GM18507 (cell line): ENCODE measurements around the gene FBXO41.

Experiments used
- DNase-seq: peaks from one replicate; pipeline ENCODE4 v3.0.0; 2011; ENCODE audit warnings: low read depth; ENCODE audit not compliant: insufficient read length; ENCODE audit errors: extremely low spot score
- FAIRE-seq: peaks from 2 replicates; lab custom pipeline; 2011; peaks lifted over from hg19 to GRCh38; lab: Jason Lieb, UNC

The FBXO41 gene

DNA sequence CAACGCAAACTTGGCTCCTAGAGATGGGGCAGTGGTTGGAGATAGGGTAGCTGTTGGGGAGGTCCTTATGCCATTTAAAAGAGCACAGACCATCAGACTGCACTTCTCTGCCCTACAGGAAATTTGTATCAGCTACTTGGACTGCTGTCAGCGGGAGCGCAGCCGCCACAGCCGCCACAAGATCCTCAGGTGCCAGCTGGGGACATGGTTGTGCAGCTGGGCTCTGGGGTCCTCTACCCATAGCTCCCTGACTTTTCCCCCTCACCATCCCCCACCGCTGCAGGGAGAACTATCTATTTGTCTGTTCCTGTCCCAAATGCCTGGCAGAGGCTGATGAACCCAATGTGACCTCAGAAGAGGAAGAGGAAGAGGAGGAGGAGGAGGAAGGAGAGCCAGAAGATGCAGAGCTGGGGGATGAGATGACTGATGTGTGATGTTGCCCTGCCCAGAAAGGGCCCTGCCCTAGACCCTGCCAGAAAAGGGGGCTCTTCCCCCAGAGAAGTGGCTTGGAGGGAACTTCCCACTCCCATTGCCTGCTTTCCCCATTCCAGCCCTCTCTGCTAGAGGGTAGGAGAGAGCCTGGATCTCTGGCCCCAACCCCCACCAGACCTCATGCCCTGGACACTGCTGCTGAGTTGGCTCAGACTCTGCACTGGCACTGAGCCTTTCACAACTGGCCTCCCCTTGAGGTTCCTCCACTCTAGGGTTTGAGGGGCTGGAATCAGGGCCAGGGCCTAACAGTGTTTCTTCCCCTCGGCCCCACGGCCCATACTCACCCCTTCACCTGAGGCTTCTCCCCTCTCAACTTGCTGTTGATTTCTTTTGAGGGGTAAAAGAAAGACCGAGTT, 58.5 kb downstream of the FBXO41 start:
- no peak for FAIRE-seq
- DNase-seq, result no peak

DNA sequence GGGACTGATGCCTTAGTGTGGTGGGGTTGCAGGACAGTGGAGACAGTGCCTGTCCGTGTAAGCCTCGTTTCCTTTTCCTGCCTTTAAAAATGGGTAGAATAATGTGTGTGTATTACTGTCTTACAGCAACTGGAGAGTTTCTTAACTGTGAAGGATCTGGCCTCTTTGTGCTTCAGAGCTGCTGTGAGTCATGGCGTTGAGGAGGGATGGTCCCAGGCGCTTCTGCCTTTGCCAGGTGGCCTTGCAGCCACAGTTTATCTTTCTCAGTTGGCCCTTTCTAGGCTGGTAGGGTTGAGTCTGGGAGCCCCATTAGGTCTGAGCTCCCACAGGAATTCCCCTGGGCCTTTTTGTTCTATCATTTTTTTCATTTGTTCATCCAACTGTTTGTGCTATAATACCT, 60.5 kb downstream of the FBXO41 start:
- FAIRE-seq (no peak), DNase-seq (no peak)

DNA sequence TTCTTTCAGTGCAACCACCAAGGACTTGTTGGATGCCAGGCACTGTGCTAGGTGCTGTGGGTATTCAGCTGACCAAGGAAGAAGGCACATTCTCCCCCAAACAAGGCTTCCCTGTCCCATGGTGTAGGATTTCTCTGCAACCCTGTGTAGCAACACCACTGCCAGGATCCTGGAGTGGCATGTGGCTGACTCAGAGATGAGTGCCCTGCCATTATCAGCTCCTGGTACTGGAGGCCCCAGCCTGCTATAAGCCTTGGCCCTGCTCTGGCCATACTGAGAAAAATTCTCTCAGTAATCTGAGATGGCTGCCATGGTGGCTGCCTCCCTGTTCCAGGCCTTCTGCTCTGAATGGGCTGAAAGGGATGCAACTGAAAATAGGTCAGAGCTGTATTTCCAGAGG, 66.0 kb downstream of the FBXO41 start:
- DNase-seq (no peak), FAIRE-seq (no peak)

DNA sequence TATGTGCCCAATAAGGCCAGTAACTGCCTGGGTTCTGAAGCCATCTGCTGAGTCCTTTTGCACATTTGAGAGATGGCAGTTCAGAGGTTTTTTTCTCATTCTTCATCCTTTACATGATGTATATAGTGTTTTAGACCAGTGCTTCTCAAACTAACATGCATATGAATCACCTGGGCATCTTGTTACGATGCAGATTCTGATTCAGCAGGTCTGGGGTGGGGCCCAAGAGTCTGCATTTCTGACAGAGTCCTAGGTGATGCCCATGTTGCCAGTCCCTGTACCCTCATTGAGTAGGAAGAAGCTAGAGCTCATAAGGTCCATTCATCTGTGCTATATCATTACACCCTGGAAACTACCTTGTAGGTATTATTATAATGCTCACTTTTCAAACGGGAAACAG, 66.5 kb downstream of the FBXO41 start:
- FAIRE-seq (no peak), DNase-seq (no peak)

DNA sequence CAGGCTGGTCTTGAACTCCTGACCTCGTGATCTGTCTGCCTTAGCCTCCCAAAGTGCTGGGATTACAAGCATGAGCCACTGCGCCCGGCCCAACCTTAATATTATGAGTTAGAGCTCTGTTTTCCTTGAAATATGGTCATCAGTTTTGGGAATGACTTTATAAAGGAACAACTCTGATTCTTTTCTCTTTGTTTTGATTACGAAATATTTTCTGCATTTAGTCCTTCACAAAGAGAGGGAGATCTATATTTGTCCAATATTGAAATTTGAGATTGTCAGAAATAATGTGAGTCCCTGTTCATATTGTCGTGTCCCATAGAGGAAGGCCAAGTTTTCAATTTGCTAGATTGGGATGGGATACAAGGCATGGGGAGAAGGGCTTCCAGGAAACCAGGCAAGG, 67.1 kb downstream of the FBXO41 start:
- DNase-seq, result no peak

DNA sequence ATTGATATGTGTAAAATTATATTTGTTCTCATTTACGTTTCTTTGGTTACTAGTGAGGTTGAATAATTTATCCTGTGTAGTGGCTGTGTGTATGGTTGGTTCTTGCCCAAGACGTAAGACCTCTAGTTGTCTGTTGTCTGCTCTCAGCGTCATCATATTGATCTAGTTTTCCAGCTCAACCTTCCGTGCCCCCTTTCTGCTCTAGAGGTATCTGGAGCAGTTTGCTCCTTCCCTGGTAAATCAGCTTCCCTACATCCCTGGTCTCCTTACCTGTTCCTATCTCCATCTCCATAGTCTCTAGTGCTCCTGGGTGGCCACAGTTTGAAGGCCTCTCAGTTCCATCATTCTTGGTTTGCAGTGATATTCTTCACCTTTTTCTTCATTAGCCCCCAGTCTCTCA, 69.0 kb downstream of the FBXO41 start:
- DNase-seq, result no peak
- FAIRE-seq, result no peak

More for the DNA sequence above, 67.1 kb downstream of the FBXO41 start:
- FAIRE-seq, result no peak

DNA sequence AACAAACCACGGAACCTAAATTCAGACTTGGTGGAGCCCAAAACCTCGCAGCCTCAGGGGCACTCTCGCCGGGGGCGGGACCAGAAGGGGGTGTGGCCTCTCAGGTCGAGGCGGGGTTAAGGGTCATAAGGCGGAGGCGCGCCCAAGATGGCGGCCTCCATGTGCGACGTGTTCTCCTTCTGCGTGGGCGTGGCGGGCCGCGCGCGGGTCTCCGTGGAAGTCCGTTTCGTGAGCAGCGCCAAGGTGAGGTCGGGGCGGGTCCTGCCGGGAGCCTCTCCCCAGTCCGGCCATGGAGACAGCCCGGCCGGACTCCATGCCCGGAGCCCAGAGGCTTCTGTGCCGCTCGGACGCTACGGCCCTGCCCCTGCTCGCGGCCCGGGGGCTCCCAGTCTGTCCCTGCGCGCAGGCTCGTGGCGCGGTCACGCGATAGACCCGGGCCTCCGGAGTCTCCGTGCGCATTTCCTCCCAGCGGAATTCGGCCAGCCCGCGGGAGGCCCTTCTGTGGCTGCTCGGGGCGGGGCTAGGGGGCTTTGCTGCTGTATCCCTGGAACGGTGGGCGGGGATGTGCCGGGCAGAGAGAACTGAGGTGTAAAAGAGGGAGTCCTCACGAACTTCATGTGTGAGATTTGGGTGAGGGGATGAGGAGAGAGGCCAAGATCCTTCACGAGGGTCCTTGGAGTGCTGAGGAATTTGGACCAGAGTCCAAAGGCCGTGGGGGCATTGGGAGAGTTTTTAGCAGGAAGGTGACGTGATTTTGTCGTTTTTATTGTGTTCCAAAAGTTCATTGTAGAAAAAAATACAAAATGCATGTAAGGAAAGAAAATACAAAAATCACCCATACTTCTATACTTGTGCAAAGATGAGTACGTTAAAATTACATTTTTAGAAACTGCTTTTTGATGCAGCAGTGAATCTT, 69.9 kb downstream of the FBXO41 start, which contains the start of gene SMYD5:
Gene SMYD5 (plus strand): TSS at position 126 of the 916 bp plus-strand sequence. CDS start 22 bp downstream, at position 148.
- DNase-seq, result peak; percentile 90
- FAIRE-seq, result peak; percentile 93

DNA sequence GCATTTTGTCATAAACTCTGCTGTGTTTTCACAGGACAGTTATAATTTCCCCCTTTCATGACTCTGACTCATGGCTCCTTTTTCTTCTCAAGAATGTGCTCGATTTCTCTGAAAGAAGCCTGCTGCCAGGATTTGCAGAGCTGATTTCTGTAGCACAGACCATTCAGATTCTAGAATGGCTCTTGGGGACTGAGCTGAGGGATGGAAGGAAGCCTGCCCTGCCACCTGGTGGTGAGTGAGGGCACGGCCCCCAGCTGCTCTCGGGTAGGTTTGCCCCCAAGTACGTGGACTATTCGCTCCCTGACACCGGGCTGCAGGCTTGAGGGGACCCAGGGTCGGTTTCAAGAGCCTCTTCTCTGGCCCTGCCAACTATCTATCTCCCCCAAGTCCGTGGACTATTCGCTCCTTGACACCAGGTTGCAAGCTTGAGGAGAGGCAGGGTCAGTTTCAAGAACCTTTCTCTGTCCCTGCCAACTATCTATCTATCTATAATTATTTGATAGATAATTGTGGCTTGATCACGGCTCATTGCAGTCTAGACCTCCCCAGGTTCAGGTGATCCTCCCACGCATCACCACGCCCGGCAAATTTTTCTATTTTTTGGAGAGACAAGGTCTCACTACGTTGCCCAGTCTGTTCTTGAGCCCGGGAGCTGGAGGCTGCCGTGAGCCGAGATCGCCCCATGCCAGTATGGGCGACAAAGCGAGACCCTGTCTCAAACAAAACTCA, 71.7 kb downstream of the FBXO41 start:
- DNase-seq (peak; percentile 50), FAIRE-seq (peak; percentile 53)

DNA sequence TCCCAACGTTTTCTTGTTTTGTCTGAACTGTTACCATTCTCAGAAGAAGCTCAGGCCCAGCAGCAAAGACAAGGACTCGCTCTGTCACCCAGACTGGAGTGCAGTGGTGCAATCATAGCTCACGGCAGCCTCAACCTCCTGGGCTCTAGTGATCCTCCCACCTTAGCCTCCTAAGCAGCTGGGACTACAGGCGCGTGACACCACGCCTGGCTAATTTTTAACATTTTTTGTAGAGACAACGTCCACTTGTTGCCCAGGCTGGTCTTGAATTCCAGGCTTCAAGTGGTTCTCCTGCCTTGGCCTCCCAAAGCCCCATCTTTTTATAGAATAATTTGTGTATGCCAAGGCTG, 72.2 kb downstream of the FBXO41 start:
- DNase-seq (no peak), FAIRE-seq (no peak)

DNA sequence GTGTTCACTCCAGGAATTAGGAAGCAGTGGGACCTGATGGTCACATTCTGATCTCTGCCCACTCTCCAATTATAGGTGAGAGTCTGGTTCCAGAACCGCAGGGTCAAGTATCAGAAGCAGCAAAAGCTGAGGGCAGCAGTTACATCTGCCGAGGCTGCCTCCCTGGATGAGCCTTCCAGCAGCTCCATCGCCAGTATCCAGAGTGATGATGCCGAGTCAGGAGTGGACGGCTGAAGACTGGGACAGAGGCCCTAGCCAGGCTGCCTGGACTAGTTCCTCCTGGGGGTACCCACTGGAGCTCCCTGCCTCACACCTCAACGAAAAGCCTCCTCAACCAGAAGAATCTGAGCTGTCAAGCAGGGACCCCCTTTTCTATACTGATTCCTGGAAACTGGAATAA, 73.6 kb downstream of the FBXO41 start:
- FAIRE-seq, result no peak

DNA sequence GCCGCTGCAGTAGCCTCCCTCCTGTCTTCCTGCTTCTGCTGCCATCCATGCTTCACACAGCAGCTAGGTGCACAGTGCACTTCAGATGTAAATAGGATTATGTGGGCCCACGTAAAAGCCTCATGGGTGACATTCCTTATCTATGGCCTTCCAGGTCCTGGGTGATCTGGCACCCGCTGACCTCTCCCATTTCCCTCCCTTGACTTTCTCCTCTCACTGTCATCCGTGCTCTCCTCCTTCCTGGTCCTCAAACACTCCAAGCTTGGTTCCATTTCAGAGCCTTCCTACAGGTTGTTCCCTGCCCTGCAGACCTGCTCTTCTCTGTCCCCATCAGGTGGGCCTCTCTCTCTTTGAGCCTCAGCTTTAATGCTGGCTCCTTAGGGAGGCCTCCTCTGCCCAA, 74.3 kb downstream of the FBXO41 start:
- FAIRE-seq, result no peak
- DNase-seq, result no peak

More for the DNA sequence above, 73.6 kb downstream of the FBXO41 start:
- DNase-seq, result no peak

DNA sequence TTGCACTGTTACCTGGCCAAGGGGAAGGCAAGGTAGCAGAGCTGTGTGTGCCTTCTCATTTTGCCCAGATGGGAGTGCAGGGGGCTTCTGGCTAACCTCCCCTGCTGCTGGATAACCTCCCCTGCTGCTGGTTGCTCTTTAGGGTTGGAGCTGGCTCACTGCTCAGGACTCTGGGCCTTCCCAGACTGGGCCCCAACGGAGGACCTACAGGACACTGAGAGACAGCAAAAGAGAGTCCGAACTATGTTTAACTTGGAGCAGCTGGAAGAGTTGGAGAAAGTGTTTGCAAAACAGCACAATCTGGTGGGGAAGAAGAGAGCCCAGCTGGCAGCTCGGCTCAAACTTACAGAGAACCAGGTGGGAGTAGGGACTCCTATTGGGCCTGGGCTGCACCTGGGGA, 76.0 kb downstream of the FBXO41 start:
- DNase-seq, result no peak
- FAIRE-seq, result no peak

DNA sequence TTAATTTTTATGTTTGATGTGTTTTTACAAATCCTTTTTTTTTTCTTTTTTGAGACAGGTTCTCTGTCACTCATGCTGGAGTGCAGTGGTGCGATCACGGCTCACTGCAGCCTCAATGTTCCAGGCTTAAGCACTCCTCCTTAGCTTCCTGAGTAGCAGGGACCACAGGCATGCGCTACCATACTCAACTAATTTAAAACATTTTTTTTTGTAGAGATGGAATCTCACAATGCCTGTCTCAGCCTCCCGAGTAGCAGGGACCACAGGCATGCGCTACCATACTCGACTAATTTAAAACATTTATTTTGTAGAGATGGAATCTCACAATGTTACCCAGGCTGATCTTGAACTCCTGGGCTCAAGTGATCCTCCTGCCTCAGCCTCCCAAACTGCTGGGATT, 78.7 kb downstream of the FBXO41 start:
- DNase-seq (no peak), FAIRE-seq (no peak)
